HG03045 (cell line): ENCODE measurements around the gene STK32C.
"Not testable (repeated sequence)": the region's sequence is repeated elsewhere in the genome, so short reads cannot be mapped to it uniquely, and the experiment has no call there.

Experiments used
- ATAC-seq: cut with Tn5 transposase; IDR thresholded peaks from one replicate; pipeline ENCODE4 v1.9.1; 2021; ENCODE audit warnings: mild to moderate bottlenecking, moderate library complexity; ENCODE audit not compliant: unreplicated experiment

STK32C gene

GRCh38 chr10:132160834-132161622 lies 146.7 kb downstream of the STK32C start:
- ATAC-seq = not testable (repeated sequence)

GRCh38 chr10:132160231-132160630 lies 147.5 kb downstream of the STK32C start:
- ATAC-seq = not testable (repeated sequence)

- ATAC-seq = not testable (repeated sequence)
These were observed 148.2 kb downstream of the STK32C start for GRCh38 chr10:132159302-132160230.

- ATAC-seq = no peak
These were observed 148.9 kb downstream of the STK32C start for GRCh38 chr10:132158823-132159222.

- ATAC-seq = no peak
These were observed 149.5 kb downstream of the STK32C start for GRCh38 chr10:132158122-132158741.
